PC-9 (cell line): Measurements from ENCODE around the gene NUPR1. TPM values are rescaled to one million over a fixed set of nuclear protein-coding genes. Genes with fewer than 3 reads are reported as not detected.
A peak's percentile ranks its signal among the peaks of the same experiment; 100 is the strongest.

Source experiments
- BruUV-seq: library from RNA; stranded (reverse); fragments of 400-500 nt; replicated peaks from 2 replicates; lab custom pipeline; 2021; lab: Mats Ljungman, UMichigan
- CTCF ChIA-PET: fragments of 300-600 bp; sonication (Branson Sonifier 250); formaldehyde crosslinking; loops from one replicate; lab custom pipeline; 2022; ENCODE audit warnings: antibody characterized with exemption; lab: Charles Lee
- POLR2A ChIA-PET: fragments of 300-600 bp; sonication (Branson Sonifier 250); formaldehyde crosslinking; loops from one replicate; lab custom pipeline; 2022; ENCODE audit warnings: antibody characterized with exemption; ENCODE audit not compliant: unreplicated experiment; lab: Charles Lee
- DNase-seq, 2 experiments: peaks; one replicate each; pipeline versions ENCODE4 v3.0.0 to v3.0.0-alpha.2; 2015 to 2022; ENCODE audit warnings: mixed read lengths in 1 of 2
- H2AFZ ChIP-seq: fragments of 200-600 bp; sonication (generic); 2 replicates; pipeline ENCODE4 v1.8.1; 2017; ENCODE audit warnings: antibody characterized with exemption
- H3F3A ChIP-seq: fragments of 200-600 bp; sonication (generic); 2 replicates; pipeline ENCODE4 v1.8.1; 2017; ENCODE audit warnings: antibody characterized with exemption, mild to moderate bottlenecking, low read depth; ENCODE audit not compliant: insufficient read depth
- H3K27ac ChIP-seq: fragments of 200-600 bp; sonication (generic); 2 replicates; pipeline ENCODE4 v1.6.1; 2016; ENCODE audit warnings: mixed run types
- H3K27me3 ChIP-seq: fragments of 200-600 bp; sonication (generic); 2 replicates; pipeline ENCODE4 v1.6.1; 2016; ENCODE audit warnings: low read depth, mixed run types; ENCODE audit not compliant: insufficient read depth
- H3K36me3 ChIP-seq: fragments of 200-600 bp; sonication (generic); 2 replicates; pipeline ENCODE4 v1.6.1; 2016; ENCODE audit warnings: low read depth, mixed run types
- H3K4me1 ChIP-seq: fragments of 200-600 bp; sonication (generic); replicated peaks from 2 replicates; pipeline ENCODE4 v1.6.1; 2016; ENCODE audit warnings: mixed run types; ENCODE audit not compliant: insufficient read depth
- H3K4me2 ChIP-seq: fragments of 200-600 bp; sonication (generic); 2 replicates; pipeline ENCODE4 v1.6.1; 2017; ENCODE audit warnings: mixed run types
- H3K4me3 ChIP-seq: fragments of 200-600 bp; sonication (generic); 2 replicates; pipeline ENCODE4 v1.6.1; 2016; ENCODE audit warnings: mixed run types
- H3K79me2 ChIP-seq: fragments of 200-600 bp; sonication (generic); 2 replicates; pipeline ENCODE4 v1.6.1; 2017; ENCODE audit warnings: low read depth, mixed run types
- H3K9me2 ChIP-seq: fragments of 200-600 bp; sonication (generic); 2 replicates; pipeline ENCODE4 v1.8.1; 2017; ENCODE audit warnings: mild to moderate bottlenecking; ENCODE audit not compliant: insufficient read depth
- H3K9me3 ChIP-seq: fragments of 200-600 bp; sonication (generic); 2 replicates; pipeline ENCODE4 v1.8.1; 2016; ENCODE audit warnings: low read depth; ENCODE audit not compliant: insufficient read depth
- H4K20me1 ChIP-seq: fragments of 200-600 bp; sonication (generic); 2 replicates; pipeline ENCODE4 v1.8.1; 2017; ENCODE audit not compliant: insufficient read depth
- EZH2 ChIP-seq: fragments of 200-600 bp; sonication (generic); IDR thresholded peaks from 2 replicates; pipeline ENCODE4 v1.8.0; 2017; ENCODE audit warnings: antibody characterized with exemption, low read depth
- intact Hi-C: fragments of 100-400 bp; cut with micrococcal nuclease; formaldehyde crosslinking; loops from one replicate; pipeline ENCODE4 v1.10.0; 2022; ENCODE audit not compliant: unreplicated experiment
- total RNA-seq: library from RNA; stranded (reverse); gene quantifications from 2 replicates; pipeline ENCODE4 v1.2.3, GENCODE V29; 2021
- TF ChIP-seq, protein P1 (sequence below): fragments of 200-600 bp; sonication (generic); conservative IDR thresholded peaks from 2 replicates; pipeline ENCODE4 v1.6.1; 2017; ENCODE audit warnings: mixed run types, antibody characterized with exemption, mild to moderate bottlenecking, moderate library complexity

NUPR1 gene
- total RNA-seq, 1 experiment from 2014 or later: 17.3 TPM

- ChIA-PET POLR2A (no interaction called here), CTCF (no interaction called here)
- H3K79me2 ChIP-seq: no peaks in the 10 kb centered on the region
- no peaks in the 10 kb centered on the region for H3K27me3 ChIP-seq
- BruUV-seq: no TSS peak
- H3K4me1 ChIP-seq: peaks cover 26% of the 10 kb centered on the region
- no peaks in the 10 kb centered on the region for H3K36me3 ChIP-seq
- intact Hi-C loops: no loop called here
- peaks cover 11% of the 10 kb centered on the region for H3F3A ChIP-seq
- H4K20me1 ChIP-seq: no peaks in the 10 kb centered on the region
- DNase-seq: no peak
- H2AFZ ChIP-seq: no peak overlapping the region
- no peak overlapping the region for H3K27ac ChIP-seq
- H3K4me3 ChIP-seq: no peak overlapping the region
- H3K9me2 ChIP-seq: no peaks in the 10 kb centered on the region
- H3K9me3 ChIP-seq: no peaks in the 10 kb centered on the region
- no peak for TF ChIP-seq EZH2
- TF ChIP-seq, protein P1, sequence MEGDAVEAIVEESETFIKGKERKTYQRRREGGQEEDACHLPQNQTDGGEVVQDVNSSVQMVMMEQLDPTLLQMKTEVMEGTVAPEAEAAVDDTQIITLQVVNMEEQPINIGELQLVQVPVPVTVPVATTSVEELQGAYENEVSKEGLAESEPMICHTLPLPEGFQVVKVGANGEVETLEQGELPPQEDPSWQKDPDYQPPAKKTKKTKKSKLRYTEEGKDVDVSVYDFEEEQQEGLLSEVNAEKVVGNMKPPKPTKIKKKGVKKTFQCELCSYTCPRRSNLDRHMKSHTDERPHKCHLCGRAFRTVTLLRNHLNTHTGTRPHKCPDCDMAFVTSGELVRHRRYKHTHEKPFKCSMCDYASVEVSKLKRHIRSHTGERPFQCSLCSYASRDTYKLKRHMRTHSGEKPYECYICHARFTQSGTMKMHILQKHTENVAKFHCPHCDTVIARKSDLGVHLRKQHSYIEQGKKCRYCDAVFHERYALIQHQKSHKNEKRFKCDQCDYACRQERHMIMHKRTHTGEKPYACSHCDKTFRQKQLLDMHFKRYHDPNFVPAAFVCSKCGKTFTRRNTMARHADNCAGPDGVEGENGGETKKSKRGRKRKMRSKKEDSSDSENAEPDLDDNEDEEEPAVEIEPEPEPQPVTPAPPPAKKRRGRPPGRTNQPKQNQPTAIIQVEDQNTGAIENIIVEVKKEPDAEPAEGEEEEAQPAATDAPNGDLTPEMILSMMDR: no peak
- H3K4me2 ChIP-seq: peak overlapping the region; percentile 20; the same call in 1 of the 2 replicates
Observed at GRCh38 chr16:28495098-28495793, 43.5 kb downstream of the NUPR1 start.

DNA sequence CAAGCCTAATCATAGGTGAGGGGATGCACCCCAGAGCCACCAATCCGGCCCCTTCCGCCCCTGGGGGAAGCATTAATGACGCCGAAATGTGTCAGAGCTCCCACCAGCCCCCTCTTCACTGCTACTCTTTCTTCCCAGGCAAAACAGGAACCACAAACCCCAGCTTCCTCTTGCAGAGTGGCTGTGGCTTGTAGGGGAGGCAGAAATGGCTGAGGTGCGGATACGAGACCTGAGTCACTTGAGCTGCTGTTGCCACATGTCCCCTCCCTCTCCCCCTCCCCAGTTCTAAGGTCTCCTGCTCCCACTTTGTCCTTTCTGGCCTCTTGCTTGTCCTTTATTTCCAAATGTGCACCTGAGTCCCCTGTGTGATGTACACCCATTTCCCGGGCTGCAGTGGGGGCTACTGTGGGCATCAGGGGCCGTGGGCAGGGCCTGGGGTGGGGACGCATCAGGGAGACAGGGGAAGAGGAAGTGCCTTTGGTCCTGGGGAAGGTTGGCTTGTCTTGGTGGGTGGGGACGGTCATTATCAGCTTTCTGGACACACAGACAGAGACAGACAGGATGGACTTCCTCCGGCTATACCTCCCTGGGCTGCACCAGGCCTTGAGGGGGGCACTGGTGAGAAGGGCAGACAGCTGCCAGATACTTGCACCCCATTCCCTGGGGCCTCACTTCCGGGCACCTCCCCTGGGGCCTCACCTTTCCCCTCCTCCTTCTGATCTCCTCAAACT, 44.5 kb downstream of the NUPR1 start, which contains the start of gene APOBR:
APOBR (plus strand) TSS at position 523 of the 731 bp plus-strand sequence; CDS start at position 562, 39 bp downstream.
- DNase-seq: no peak
- BruUV-seq: no TSS peak
- Histone ChIP-seq H3K27me3 (no peaks in the 10 kb centered on the region), H4K20me1 (no peaks in the 10 kb centered on the region), H2AFZ (no peak within 1 kb of the TSS), H3K9me2 (no peaks in the 10 kb centered on the region), H3F3A (peaks cover 11% of the 10 kb centered on the region), H3K4me3 (no peak within 1 kb of the TSS), H3K27ac (no peak within 1 kb of the TSS), H3K79me2 (peaks cover 9% of the 10 kb centered on the region), H3K4me1 (peaks cover 26% of the 10 kb centered on the region), H3K9me3 (no peaks in the 10 kb centered on the region), H3K4me2 (peak within 1 kb of the TSS; percentile 20; the same call in 1 of the 2 replicates), H3K36me3 (peaks cover 2% of the 10 kb centered on the region; the same call in 1 of the 2 replicates)
- intact Hi-C loops: loop anchor here (5.0 kb wide), 1 partner anchor 33 kb away; no protein-coding TSS in a partner anchor
- ChIA-PET POLR2A (no interaction called here), CTCF (no interaction called here)
- TF ChIP-seq, protein P1: no peak
- TF ChIP-seq EZH2: no peak

- Histone ChIP-seq H3K79me2 (peaks cover 18% of the 10 kb centered on the region), H3K9me2 (no peaks in the 10 kb centered on the region), H4K20me1 (no peaks in the 10 kb centered on the region), H3K27me3 (no peaks in the 10 kb centered on the region), H3K4me1 (peaks cover 26% of the 10 kb centered on the region), H3K4me2 (peak overlapping the region; percentile 72), H3K4me3 (peak overlapping the region; percentile 78), H3K27ac (peak overlapping the region; percentile 91), H3F3A (peaks cover 11% of the 10 kb centered on the region), H3K36me3 (peaks cover 12% of the 10 kb centered on the region; the same call in 1 of the 2 replicates), H3K9me3 (no peaks in the 10 kb centered on the region), H2AFZ (peak overlapping the region; percentile 81)
- no TSS peak for BruUV-seq
- intact Hi-C loops: loop anchor here (1.0 to 5.0 kb wide), 2 partner anchors 13 to 35 kb away; no protein-coding TSS in a partner anchor
- no peak for DNase-seq
- TF ChIP-seq, protein P1: no peak
- TF ChIP-seq EZH2: no peak
- ChIA-PET POLR2A (interaction anchor here (0.6 to 0.9 kb wide), 2 partner anchors 9 kb away, joined by 5 to 16 read pairs; no protein-coding TSS in a partner anchor), CTCF (no interaction called here)
Observed at GRCh38 chr16:28492511-28492910, 46.3 kb downstream of the NUPR1 start.
